ENCODE measurements around the gene MPST.

MPST gene

DNA sequence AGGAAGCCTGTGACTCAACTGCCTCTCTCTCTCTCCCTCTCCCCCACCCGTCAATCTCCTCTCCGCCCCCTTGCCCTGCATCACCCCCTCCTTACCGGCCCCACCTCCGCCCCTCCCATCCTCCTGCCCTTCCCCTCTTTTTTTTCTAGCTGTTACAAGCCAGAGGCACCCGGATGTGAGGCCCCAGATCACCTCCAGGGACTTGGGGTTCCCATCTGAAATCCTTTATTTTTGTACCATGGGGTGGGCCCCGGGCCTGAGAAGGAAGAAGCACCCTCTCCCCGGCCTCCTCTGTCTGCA, 42.8 kb downstream of the MPST start:
- CTCF ChIA-PET = interaction anchor here (1.4 kb wide), 1 partner anchor 15 kb away, joined by 6 read pairs; no protein-coding TSS in a partner anchor

DNA sequence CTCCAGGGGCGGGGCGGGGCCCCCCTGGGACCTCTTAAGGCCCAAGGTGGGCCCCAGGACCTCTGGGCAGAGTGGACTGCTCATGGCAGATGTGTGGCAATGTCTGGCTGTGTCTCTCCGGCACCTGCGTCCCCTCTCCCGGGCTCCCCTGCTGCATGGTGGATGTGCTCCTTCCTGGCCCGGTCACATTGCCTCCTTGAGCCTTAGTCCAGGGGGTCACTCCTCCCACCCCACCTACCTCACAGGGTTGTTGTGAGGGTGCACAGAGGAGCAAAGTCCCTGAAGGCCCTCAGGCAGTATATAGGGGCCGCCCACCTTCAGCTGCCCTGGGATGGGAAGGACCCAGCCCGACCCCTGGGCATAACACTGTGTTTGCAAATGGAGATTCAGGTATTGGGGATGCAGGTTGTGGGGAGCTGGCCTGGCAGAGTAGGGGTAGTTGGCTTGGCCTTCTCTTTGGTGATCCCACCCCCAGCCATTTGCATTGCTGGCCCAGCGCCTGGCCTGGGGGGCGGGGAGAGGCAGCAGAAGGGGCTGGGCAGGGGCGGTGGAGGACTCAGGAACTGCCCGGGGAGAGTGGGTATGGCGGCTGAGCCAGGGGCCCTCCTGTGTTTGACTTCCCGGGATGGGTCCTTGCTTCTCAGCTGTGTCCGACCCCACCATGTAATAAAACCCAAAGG, 43.3 kb downstream of the MPST start:
- DNase-seq (ENCODE audit: low read depth, low spot score) = no peak
- no peak overlapping the region for H3K4me3 ChIP-seq (ENCODE audit: low read depth, low read length)
- ChIA-PET POLR2A (no interaction called here), CTCF (interaction anchor here (1.6 kb wide), 1 partner anchor 137 kb away, joined by 4 read pairs; no protein-coding TSS in a partner anchor)
- TF ChIP-seq, protein P1, sequence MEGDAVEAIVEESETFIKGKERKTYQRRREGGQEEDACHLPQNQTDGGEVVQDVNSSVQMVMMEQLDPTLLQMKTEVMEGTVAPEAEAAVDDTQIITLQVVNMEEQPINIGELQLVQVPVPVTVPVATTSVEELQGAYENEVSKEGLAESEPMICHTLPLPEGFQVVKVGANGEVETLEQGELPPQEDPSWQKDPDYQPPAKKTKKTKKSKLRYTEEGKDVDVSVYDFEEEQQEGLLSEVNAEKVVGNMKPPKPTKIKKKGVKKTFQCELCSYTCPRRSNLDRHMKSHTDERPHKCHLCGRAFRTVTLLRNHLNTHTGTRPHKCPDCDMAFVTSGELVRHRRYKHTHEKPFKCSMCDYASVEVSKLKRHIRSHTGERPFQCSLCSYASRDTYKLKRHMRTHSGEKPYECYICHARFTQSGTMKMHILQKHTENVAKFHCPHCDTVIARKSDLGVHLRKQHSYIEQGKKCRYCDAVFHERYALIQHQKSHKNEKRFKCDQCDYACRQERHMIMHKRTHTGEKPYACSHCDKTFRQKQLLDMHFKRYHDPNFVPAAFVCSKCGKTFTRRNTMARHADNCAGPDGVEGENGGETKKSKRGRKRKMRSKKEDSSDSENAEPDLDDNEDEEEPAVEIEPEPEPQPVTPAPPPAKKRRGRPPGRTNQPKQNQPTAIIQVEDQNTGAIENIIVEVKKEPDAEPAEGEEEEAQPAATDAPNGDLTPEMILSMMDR (IDR thresholded peaks at IDR 0.05; ENCODE audit: insufficient read depth, low read length, missing control alignments) = no peak

More for the DNA sequence above, 42.8 kb downstream of the MPST start:
- POLR2A ChIA-PET = no interaction called here
- H3K4me3 ChIP-seq (ENCODE audit: low read depth, low read length) = no peak overlapping the region
- TF ChIP-seq, protein P1 (IDR thresholded peaks at IDR 0.05; ENCODE audit: insufficient read depth, low read length, missing control alignments) = no peak
- DNase-seq (ENCODE audit: low read depth, low spot score) = no peak

DNA sequence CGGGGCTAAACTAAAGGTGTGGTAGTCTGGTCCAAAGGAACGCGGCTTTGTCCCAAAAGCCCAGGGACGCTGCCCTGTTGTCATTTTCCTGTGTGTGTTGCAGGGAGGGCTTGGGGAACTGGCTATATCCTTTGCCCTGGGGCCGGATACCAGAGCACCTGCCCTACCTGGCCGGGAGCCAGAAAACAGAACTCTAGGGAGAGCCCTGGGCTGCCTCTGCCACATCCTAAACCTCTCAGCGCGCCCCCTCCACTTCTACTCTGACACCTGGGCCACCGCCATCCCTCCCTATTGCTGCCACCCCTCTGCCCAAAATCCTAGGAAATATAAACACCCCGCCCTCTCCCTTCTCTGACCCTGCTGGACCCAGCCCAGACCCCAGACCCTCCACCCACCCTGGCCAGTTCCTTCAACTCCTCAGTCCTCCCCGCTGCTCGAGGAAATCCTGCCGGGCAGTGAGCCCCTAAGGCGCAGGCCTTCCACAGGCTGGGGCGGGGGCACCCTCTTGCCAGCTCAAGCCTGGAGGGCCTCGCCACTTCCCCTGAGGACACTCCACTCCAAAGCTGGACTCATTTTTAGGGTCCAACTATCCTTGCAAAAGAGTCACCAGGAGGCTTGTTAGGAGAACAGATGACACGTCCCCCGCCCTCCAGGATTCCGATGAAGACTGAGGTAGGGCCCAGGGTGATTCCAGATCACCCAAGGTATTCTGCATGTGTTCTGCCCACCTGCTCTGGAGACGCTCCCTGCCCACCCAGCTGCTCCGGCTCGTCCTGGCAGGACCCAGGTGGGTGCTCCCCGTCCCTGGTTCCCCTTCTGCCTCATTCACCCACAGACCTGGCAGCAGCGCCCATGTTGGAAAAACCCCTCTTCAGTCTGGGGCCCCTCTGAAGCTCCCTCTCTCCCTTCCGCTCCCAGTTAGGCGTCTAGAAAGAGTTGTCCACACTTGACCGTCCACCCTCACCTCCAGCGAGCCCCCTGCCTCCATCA, 44.2 kb downstream of the MPST start:
- no peak for DNase-seq (ENCODE audit: low read depth, low spot score)
- TF ChIP-seq, protein P1 (IDR thresholded peaks at IDR 0.05; ENCODE audit: insufficient read depth, low read length, missing control alignments) = no peak
- POLR2A ChIA-PET = no interaction called here
- CTCF ChIA-PET = interaction anchor here (0.7 to 1.6 kb wide), 3 partner anchors 9 to 136 kb away, joined by 3 to 4 read pairs (median 4); no protein-coding TSS in a partner anchor
- no peak overlapping the region for H3K4me3 ChIP-seq (ENCODE audit: low read depth, low read length)

DNA sequence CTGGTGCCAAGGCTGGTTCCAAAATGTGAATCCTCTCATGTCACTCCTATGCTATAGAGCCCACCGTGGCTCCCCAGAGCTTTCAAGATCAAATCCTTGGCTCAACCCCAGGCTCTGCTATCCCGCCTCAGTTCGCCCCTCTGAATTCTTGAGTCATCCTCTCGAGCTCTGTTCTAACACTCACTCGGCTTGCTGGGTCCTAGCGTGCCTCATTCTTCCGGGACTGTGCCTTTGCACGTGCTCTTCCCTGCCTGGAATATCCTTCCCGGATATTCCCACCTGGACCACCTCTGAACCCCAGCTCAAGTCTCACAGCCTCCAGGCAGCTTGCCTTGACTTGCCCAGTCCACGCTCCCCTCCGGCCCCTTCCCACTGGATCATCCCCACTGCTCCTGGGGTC, 45.0 kb downstream of the MPST start:
- DNase-seq (ENCODE audit: low read depth, low spot score) = no peak
- TF ChIP-seq, protein P1 (IDR thresholded peaks at IDR 0.05; ENCODE audit: insufficient read depth, low read length, missing control alignments) = no peak
- CTCF ChIA-PET = interaction anchor here (0.5 to 1.4 kb wide), 3 partner anchors 10 to 88 kb away, joined by 3 to 4 read pairs (median 3); no protein-coding TSS in a partner anchor
- H3K4me3 ChIP-seq (ENCODE audit: low read depth, low read length) = no peak overlapping the region
- POLR2A ChIA-PET = no interaction called here

DNA sequence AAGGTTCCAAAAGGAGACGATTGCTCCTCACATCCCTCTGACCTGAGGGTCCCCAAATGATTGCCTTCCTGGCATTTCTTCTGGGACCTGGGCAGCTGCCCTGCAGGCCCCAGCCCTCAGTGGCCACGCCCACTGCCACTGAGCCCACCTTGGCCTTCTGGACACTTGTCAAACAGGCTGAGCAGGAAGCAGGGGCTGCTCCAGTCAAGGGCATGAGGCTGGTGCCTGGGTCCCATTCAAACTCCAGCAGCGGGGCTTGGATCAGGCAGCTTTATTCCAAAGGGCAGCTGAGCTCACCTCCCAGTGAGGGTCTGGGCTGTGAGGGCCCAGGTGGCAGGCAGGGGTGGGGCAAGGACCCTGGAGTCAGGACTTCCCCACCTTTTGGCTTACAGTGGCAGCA, 45.6 kb downstream of the MPST start:
- no peak for DNase-seq (ENCODE audit: low read depth, low spot score)
- ChIA-PET POLR2A (no interaction called here), CTCF (interaction anchor here (0.5 to 2.7 kb wide), 4 partner anchors 10 to 87 kb away, joined by 3 to 12 read pairs (median 6); no protein-coding TSS in a partner anchor)
- TF ChIP-seq, protein P1 (IDR thresholded peaks at IDR 0.05; ENCODE audit: insufficient read depth, low read length, missing control alignments) = no peak
- no peak overlapping the region for H3K4me3 ChIP-seq (ENCODE audit: low read depth, low read length)

DNA sequence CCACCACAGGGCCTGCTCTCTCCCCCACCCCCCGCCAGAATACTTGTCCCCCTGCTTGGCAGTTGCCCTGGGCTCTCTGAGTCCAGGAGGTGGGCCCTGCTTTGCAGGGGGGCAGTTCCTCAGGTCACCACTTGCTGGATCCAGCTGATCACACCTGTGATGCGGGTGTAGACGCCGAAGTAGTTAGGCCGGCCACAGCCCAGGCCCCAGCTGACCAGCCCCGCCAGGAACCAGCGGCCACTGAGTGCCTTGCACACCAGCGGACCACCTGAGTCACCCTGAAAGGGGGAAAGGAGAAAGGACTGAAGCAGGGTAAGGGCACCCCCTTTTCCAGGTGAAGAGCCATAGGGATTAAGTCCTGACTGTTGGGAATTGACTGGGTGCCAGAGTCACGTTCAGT, 46.4 kb downstream of the MPST start:
- H3K4me3 ChIP-seq (ENCODE audit: low read depth, low read length) = no peak overlapping the region
- DNase-seq (ENCODE audit: low read depth, low spot score) = no peak
- TF ChIP-seq, protein P1 (IDR thresholded peaks at IDR 0.05; ENCODE audit: insufficient read depth, low read length, missing control alignments) = no peak
- POLR2A ChIA-PET = no interaction called here
- CTCF ChIA-PET = interaction anchor here (1.1 to 2.7 kb wide), 3 partner anchors 10 to 14 kb away, joined by 4 to 12 read pairs (median 7); partner anchors contain the start of gene KCTD17
